ENCODE data around the gene KBTBD13.

KBTBD13 gene

GRCh38 chr15:65076486-65077290, at the start of gene KBTBD13:
Gene KBTBD13 (plus strand): TSS chr15:65076746. CDS start chr15:65076816, 70 bp downstream.
- Mint-ChIP-seq H3K36me3 (ENCODE audit: low read depth) (no peaks in the 10 kb centered on the region), H3K4me3 (no peak within 1 kb of the TSS), H3K9me3 (no peaks in the 10 kb centered on the region), H3K27ac (no peak within 1 kb of the TSS), H3K4me1 (ENCODE audit: low read depth) (peaks cover 4% of the 10 kb centered on the region), H3K27me3 (ENCODE audit: low read depth) (peaks cover 17% of the 10 kb centered on the region)
- no peak for DNase-seq (ENCODE audit: low spot score)

GRCh38 chr15:65026756-65027155, 49.8 kb upstream of the KBTBD13 start:
- DNase-seq (ENCODE audit: low spot score): no peak
- peaks cover 9% of the 10 kb centered on the region for H3K4me1 Mint-ChIP-seq (ENCODE audit: low read depth)
- no peak overlapping the region for H3K27ac Mint-ChIP-seq
- H3K9me3 Mint-ChIP-seq: no peaks in the 10 kb centered on the region
- H3K4me3 Mint-ChIP-seq: no peak overlapping the region
- H3K27me3 Mint-ChIP-seq (ENCODE audit: low read depth): peaks cover 7% of the 10 kb centered on the region
- H3K36me3 Mint-ChIP-seq (ENCODE audit: low read depth): peaks cover 19% of the 10 kb centered on the region

DNA sequence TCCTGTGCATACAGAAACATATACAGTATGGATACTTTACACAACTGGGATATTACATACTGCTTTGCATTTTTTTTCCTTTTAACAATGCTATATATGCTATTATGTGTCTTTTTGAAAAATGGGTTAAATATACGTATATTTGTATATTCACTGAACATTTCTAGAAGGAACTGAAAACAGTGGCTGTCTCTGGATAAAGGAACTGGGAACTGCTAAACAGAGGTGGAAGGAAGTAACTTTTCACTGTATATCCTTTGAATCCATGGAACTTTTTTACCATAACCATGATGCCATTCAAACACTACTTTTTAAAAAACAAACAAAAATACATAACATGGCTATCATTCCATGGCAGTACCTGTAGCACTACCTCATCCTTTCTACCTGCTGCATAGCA, 49.0 kb upstream of the KBTBD13 start:
- peaks cover 19% of the 10 kb centered on the region for H3K36me3 Mint-ChIP-seq (ENCODE audit: low read depth)
- DNase-seq (ENCODE audit: low spot score): no peak
- no peaks in the 10 kb centered on the region for H3K9me3 Mint-ChIP-seq
- peaks cover 10% of the 10 kb centered on the region for H3K4me1 Mint-ChIP-seq (ENCODE audit: low read depth)
- peak overlapping the region; percentile 99 for H3K4me3 Mint-ChIP-seq
- H3K27me3 Mint-ChIP-seq (ENCODE audit: low read depth): peaks cover 16% of the 10 kb centered on the region
- no peak overlapping the region for H3K27ac Mint-ChIP-seq

DNA sequence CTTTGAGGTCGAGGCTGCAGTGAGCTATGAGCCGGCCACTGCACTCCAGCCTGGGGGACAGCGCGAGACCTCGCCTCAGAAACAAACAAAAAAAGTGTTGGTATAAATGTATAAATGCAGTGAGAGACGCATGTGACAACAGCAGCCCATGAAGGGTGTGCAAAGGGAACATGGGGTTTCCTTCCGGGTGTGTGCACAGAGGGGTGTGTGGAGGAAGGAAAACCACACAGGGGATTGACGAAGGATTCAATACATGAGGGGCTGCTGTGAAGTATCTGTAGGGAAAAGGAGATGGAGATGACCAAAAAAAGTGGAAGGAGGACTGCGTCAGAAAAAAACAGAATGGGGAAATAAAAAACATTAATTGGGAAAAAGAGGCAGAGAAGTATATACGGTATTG, 48.2 kb upstream of the KBTBD13 start:
- Mint-ChIP-seq H3K27me3 (ENCODE audit: low read depth) (peaks cover 19% of the 10 kb centered on the region), H3K36me3 (ENCODE audit: low read depth) (peaks cover 16% of the 10 kb centered on the region), H3K27ac (peak overlapping the region; percentile 90), H3K4me3 (peak overlapping the region; percentile 99), H3K4me1 (ENCODE audit: low read depth) (peaks cover 14% of the 10 kb centered on the region), H3K9me3 (no peaks in the 10 kb centered on the region)
- DNase-seq (ENCODE audit: low spot score): no peak

GRCh38 chr15:65028921-65029735, 47.4 kb upstream of the KBTBD13 start, which contains the start of gene MTFMT:
Gene MTFMT (minus strand): TSS chr15:65029639. CDS start chr15:65029613, 26 bp downstream.
- Mint-ChIP-seq H3K9me3 (no peaks in the 10 kb centered on the region), H3K36me3 (ENCODE audit: low read depth) (peaks cover 13% of the 10 kb centered on the region), H3K27ac (peak within 1 kb of the TSS; percentile 90), H3K4me1 (ENCODE audit: low read depth) (peaks cover 19% of the 10 kb centered on the region), H3K27me3 (ENCODE audit: low read depth) (peaks cover 19% of the 10 kb centered on the region), H3K4me3 (peak within 1 kb of the TSS; percentile 99)
- peak; percentile 84 for DNase-seq (ENCODE audit: low spot score)

GRCh38 chr15:65029736-65030208, 46.8 kb upstream of the KBTBD13 start:
- peaks cover 19% of the 10 kb centered on the region for H3K4me1 Mint-ChIP-seq (ENCODE audit: low read depth)
- peak overlapping the region; percentile 71 for H3K4me3 Mint-ChIP-seq
- no peaks in the 10 kb centered on the region for H3K9me3 Mint-ChIP-seq
- peaks cover 19% of the 10 kb centered on the region for H3K27me3 Mint-ChIP-seq (ENCODE audit: low read depth)
- DNase-seq (ENCODE audit: low spot score): no peak
- peak overlapping the region; percentile 54 for H3K27ac Mint-ChIP-seq
- peaks cover 9% of the 10 kb centered on the region for H3K36me3 Mint-ChIP-seq (ENCODE audit: low read depth)

GRCh38 chr15:65032801-65033537, 43.6 kb upstream of the KBTBD13 start:
- peak; percentile 40 for DNase-seq (ENCODE audit: low spot score)
- H3K4me1 Mint-ChIP-seq (ENCODE audit: low read depth): peaks cover 15% of the 10 kb centered on the region
- H3K36me3 Mint-ChIP-seq (ENCODE audit: low read depth): no peaks in the 10 kb centered on the region
- H3K27me3 Mint-ChIP-seq (ENCODE audit: low read depth): peaks cover 19% of the 10 kb centered on the region
- peak overlapping the region; percentile 24 for H3K4me3 Mint-ChIP-seq
- H3K9me3 Mint-ChIP-seq: no peaks in the 10 kb centered on the region
- peak overlapping the region; percentile 31 for H3K27ac Mint-ChIP-seq

GRCh38 chr15:65033659-65034269, 42.8 kb upstream of the KBTBD13 start:
- H3K9me3 Mint-ChIP-seq: no peaks in the 10 kb centered on the region
- H3K4me1 Mint-ChIP-seq (ENCODE audit: low read depth): peaks cover 10% of the 10 kb centered on the region
- H3K27me3 Mint-ChIP-seq (ENCODE audit: low read depth): peaks cover 19% of the 10 kb centered on the region
- H3K36me3 Mint-ChIP-seq (ENCODE audit: low read depth): no peaks in the 10 kb centered on the region
- DNase-seq (ENCODE audit: low spot score): no peak
- H3K27ac Mint-ChIP-seq: no peak overlapping the region
- no peak overlapping the region for H3K4me3 Mint-ChIP-seq

- no peak for DNase-seq (ENCODE audit: low spot score)
Measured at GRCh38 chr15:65034719-65035118, 41.8 kb upstream of the KBTBD13 start.

DNA sequence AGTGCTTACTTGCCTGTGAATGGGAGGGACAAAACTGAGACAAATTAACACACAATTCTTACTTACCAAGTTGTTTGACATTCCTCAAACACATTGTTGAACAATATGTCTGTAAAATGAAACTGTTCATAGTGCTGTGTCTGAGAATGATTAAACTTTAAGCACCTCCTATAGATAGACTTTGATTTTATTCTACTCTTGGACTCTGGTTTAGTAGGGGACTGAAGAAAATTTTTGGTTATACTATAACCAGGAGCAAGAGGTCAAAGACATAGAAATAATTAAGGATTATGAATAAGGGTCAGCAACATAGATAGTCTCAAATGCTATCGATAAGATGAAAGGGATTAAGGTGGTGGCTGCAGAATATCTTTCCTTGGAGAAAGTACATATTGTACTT, 39.2 kb upstream of the KBTBD13 start:
- no peaks in the 10 kb centered on the region for H3K36me3 Mint-ChIP-seq (ENCODE audit: low read depth)
- no peak overlapping the region for H3K27ac Mint-ChIP-seq
- no peak overlapping the region for H3K4me3 Mint-ChIP-seq
- H3K4me1 Mint-ChIP-seq (ENCODE audit: low read depth): peaks cover 10% of the 10 kb centered on the region
- H3K27me3 Mint-ChIP-seq (ENCODE audit: low read depth): peaks cover 8% of the 10 kb centered on the region
- DNase-seq (ENCODE audit: low spot score): no peak
- H3K9me3 Mint-ChIP-seq: no peaks in the 10 kb centered on the region

More at GRCh38 chr15:65034719-65035118, 41.8 kb upstream of the KBTBD13 start:
- Mint-ChIP-seq H3K36me3 (ENCODE audit: low read depth) (no peaks in the 10 kb centered on the region), H3K4me3 (no peak overlapping the region), H3K27me3 (ENCODE audit: low read depth) (peaks cover 19% of the 10 kb centered on the region), H3K9me3 (no peaks in the 10 kb centered on the region), H3K4me1 (ENCODE audit: low read depth) (peaks cover 10% of the 10 kb centered on the region), H3K27ac (no peak overlapping the region)

DNA sequence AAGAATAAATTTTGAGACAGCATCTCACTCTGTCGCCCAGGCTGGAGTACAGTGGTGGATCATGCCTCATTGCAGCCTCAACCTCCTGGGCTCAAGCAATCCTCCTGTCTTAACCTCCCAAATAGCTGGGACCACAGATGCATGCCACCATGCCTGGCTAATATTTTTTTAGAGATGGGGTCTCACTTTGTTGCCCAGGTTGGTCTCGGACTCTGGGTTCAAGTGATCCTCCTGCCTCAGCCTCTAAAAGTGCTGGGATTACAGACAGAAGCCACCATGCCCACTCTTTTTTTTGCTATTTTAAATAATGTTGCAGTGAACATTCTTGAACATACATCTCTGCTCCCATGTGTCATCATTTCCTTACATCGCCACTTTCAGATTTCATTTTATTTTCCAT, 38.1 kb upstream of the KBTBD13 start:
- H3K4me1 Mint-ChIP-seq (ENCODE audit: low read depth): peaks cover 4% of the 10 kb centered on the region
- H3K9me3 Mint-ChIP-seq: no peaks in the 10 kb centered on the region
- DNase-seq (ENCODE audit: low spot score): no peak
- no peaks in the 10 kb centered on the region for H3K36me3 Mint-ChIP-seq (ENCODE audit: low read depth)
- H3K27me3 Mint-ChIP-seq (ENCODE audit: low read depth): peaks cover 2% of the 10 kb centered on the region
- H3K4me3 Mint-ChIP-seq: no peak overlapping the region
- H3K27ac Mint-ChIP-seq: no peak overlapping the region

GRCh38 chr15:65038836-65039235, 37.7 kb upstream of the KBTBD13 start:
- peaks cover 2% of the 10 kb centered on the region for H3K27me3 Mint-ChIP-seq (ENCODE audit: low read depth)
- no peaks in the 10 kb centered on the region for H3K36me3 Mint-ChIP-seq (ENCODE audit: low read depth)
- H3K27ac Mint-ChIP-seq: no peak overlapping the region
- H3K9me3 Mint-ChIP-seq: no peaks in the 10 kb centered on the region
- peaks cover under 1% of the 10 kb centered on the region for H3K4me1 Mint-ChIP-seq (ENCODE audit: low read depth)
- no peak for DNase-seq (ENCODE audit: low spot score)
- no peak overlapping the region for H3K4me3 Mint-ChIP-seq

DNA sequence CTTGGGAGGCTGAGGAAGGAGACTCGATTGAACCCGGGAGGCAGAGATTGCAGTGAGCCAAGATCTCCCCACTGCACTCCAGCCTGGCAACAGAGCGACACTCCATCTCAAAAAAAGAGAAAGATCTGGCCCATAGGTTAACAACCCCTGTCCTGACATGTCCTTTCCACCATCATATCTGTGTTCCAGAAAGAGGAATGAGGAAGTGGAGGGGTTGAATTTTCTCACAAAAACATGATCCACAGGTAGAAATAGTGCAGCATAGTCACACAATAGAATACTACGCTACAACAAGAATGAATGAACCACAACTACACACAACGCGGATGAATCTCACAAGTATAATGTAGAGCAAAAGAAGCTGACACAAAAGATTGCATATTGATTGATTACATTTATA, 36.1 kb upstream of the KBTBD13 start:
- H3K27me3 Mint-ChIP-seq (ENCODE audit: low read depth): peaks cover 2% of the 10 kb centered on the region
- no peak for DNase-seq (ENCODE audit: low spot score)
- no peak overlapping the region for H3K27ac Mint-ChIP-seq
- H3K9me3 Mint-ChIP-seq: no peaks in the 10 kb centered on the region
- H3K4me3 Mint-ChIP-seq: no peak overlapping the region
- no peaks in the 10 kb centered on the region for H3K36me3 Mint-ChIP-seq (ENCODE audit: low read depth)
- no peaks in the 10 kb centered on the region for H3K4me1 Mint-ChIP-seq (ENCODE audit: low read depth)
